ENCODE results near the gene ARHGAP24.

DNA sequence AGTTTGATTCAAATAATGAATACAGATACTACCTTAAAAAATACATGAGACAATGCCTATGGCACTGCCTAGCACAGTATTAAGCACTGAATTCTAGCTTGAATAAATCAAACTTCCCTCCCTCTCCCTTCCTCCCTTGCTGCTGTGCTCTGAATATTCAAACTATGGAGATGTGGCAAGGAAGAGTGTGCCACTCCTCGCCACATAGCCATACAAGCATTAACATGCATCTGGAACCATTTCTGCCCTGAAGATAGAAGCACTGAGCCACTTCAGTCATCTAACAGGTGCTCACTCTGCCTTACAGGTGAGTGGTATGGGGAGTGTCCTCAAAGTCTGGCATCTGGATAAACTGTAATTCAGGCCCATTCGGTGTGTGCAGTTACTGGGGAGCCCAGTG is 276.9 kb downstream of the ARHGAP24 start:
- TF ChIP-seq, protein P1, sequence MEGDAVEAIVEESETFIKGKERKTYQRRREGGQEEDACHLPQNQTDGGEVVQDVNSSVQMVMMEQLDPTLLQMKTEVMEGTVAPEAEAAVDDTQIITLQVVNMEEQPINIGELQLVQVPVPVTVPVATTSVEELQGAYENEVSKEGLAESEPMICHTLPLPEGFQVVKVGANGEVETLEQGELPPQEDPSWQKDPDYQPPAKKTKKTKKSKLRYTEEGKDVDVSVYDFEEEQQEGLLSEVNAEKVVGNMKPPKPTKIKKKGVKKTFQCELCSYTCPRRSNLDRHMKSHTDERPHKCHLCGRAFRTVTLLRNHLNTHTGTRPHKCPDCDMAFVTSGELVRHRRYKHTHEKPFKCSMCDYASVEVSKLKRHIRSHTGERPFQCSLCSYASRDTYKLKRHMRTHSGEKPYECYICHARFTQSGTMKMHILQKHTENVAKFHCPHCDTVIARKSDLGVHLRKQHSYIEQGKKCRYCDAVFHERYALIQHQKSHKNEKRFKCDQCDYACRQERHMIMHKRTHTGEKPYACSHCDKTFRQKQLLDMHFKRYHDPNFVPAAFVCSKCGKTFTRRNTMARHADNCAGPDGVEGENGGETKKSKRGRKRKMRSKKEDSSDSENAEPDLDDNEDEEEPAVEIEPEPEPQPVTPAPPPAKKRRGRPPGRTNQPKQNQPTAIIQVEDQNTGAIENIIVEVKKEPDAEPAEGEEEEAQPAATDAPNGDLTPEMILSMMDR (IDR thresholded peaks at IDR 0.05) = no peak
- TF ChIP-seq EZH2 (IDR thresholded peaks at IDR 0.05; ENCODE audit: borderline replicate concordance, insufficient read depth, low read depth, low read length, poor library complexity, severe bottlenecking) = no peak
